ENCODE measurements around the gene USP12. TPM values are rescaled to one million over a fixed set of nuclear protein-coding genes. Genes with fewer than 3 reads are reported as not detected.

The USP12 gene
- total RNA-seq, 4 donors from 2014 or later = 16.9 to 26.7 (median 22.6) TPM

GRCh38 chr13:27104606-27105005, 67.0 kb downstream of the USP12 start:
- no peak overlapping the region for H3K27ac ChIP-seq
- H3K9me3 ChIP-seq = no peaks in the 10 kb centered on the region
- no peaks in the 10 kb centered on the region for H3K27me3 ChIP-seq
- H3K36me3 ChIP-seq = peaks cover 0 to 19% (median 0%) of the 10 kb centered on the region in 3 donors
- no peak for TF ChIP-seq POLR2A (IDR thresholded peaks at IDR 0.05)
- no peak for TF ChIP-seq EP300 (IDR thresholded peaks at IDR 0.05)
- TF ChIP-seq CTCF (IDR thresholded peaks at IDR 0.05) = no peak
- no peak for DNase-seq (ENCODE audit: low spot score in 2 of 2)
- no peak overlapping the region for H3K4me3 ChIP-seq
- 71 to 73% methylated on average over 4 of the region's 4 CpGs for WGBS, 2 donors
- no peaks in the 10 kb centered on the region for H3K4me1 ChIP-seq

GRCh38 chr13:27101847-27102246, 69.8 kb downstream of the USP12 start:
- H3K27me3 ChIP-seq = no peaks in the 10 kb centered on the region
- no peak overlapping the region for H3K4me3 ChIP-seq
- peaks cover 0 to 26% (median 0%) of the 10 kb centered on the region in 3 donors for H3K36me3 ChIP-seq
- DNase-seq (ENCODE audit: low spot score in 2 of 2) = no peak
- TF ChIP-seq CTCF (IDR thresholded peaks at IDR 0.05) (no peak), EP300 (IDR thresholded peaks at IDR 0.05) (no peak), POLR2A (IDR thresholded peaks at IDR 0.05) (no peak)
- no peak overlapping the region for H3K27ac ChIP-seq
- H3K9me3 ChIP-seq = no peaks in the 10 kb centered on the region
- H3K4me1 ChIP-seq = no peaks in the 10 kb centered on the region
- 94 to 95% methylated on average over 3 of the region's 3 CpGs for WGBS, 2 donors

- no peaks in the 10 kb centered on the region for H3K9me3 ChIP-seq
- TF ChIP-seq EP300 (IDR thresholded peaks at IDR 0.05) (no peak), CTCF (IDR thresholded peaks at IDR 0.05) (no peak), POLR2A (IDR thresholded peaks at IDR 0.05) (no peak)
- no peak overlapping the region for H3K4me3 ChIP-seq
- WGBS, 2 donors = 92 to 97% methylated on average over 1 of the region's 1 CpG
- no peaks in the 10 kb centered on the region for H3K4me1 ChIP-seq
- H3K27ac ChIP-seq = no peak overlapping the region
- no peaks in the 10 kb centered on the region for H3K27me3 ChIP-seq
- peaks cover 0 to 26% (median 0%) of the 10 kb centered on the region in 3 donors for H3K36me3 ChIP-seq
- DNase-seq (ENCODE audit: low spot score in 2 of 2) = no peak
These were observed 70.3 kb downstream of the USP12 start for GRCh38 chr13:27101289-27101688.

GRCh38 chr13:27097691-27098090, 73.9 kb downstream of the USP12 start:
- TF ChIP-seq CTCF (IDR thresholded peaks at IDR 0.05) (no peak), EP300 (IDR thresholded peaks at IDR 0.05) (no peak), POLR2A (IDR thresholded peaks at IDR 0.05) (no peak)
- no peaks in the 10 kb centered on the region for H3K4me1 ChIP-seq
- H3K36me3 ChIP-seq = peaks cover 0 to 27% (median 0%) of the 10 kb centered on the region in 3 donors
- no peaks in the 10 kb centered on the region for H3K9me3 ChIP-seq
- H3K4me3 ChIP-seq = no peak overlapping the region
- H3K27me3 ChIP-seq = no peaks in the 10 kb centered on the region
- DNase-seq (ENCODE audit: low spot score in 2 of 2) = no peak
- H3K27ac ChIP-seq = no peak overlapping the region

- no peak overlapping the region for H3K27ac ChIP-seq
- 90 to 92% methylated on average over 4 of the region's 4 CpGs for WGBS, 2 donors
- no peaks in the 10 kb centered on the region for H3K9me3 ChIP-seq
- DNase-seq (ENCODE audit: low spot score in 2 of 2) = no peak
- no peaks in the 10 kb centered on the region for H3K27me3 ChIP-seq
- H3K36me3 ChIP-seq = peaks cover 0 to 30% (median 0%) of the 10 kb centered on the region in 3 donors
- H3K4me3 ChIP-seq = no peak overlapping the region
- TF ChIP-seq EP300 (IDR thresholded peaks at IDR 0.05) = no peak
- no peak for TF ChIP-seq CTCF (IDR thresholded peaks at IDR 0.05)
- TF ChIP-seq POLR2A (IDR thresholded peaks at IDR 0.05) = no peak
- no peaks in the 10 kb centered on the region for H3K4me1 ChIP-seq
These were observed 80.2 kb downstream of the USP12 start for GRCh38 chr13:27091451-27091850.

Data from tibial nerve (tissue), 4 donors.